Esophagus muscularis mucosa (tissue), 3 donors: Measurements from ENCODE around the gene ZNF341.

Experiments used
- CTCF ChIP-seq, 3 experiments: fragments of 200-600 bp in 2 of 3; fragments of 450-650 bp in 1 of 3; sonication (generic) in 2 of 3; IDR thresholded peaks; one replicate each; pipeline ENCODE4 v1.5.1; 2017 to 2019; ENCODE audit warnings: antibody characterized with exemption in 3 of 3, mild to moderate bottlenecking in 2 of 3, moderate library complexity in 1 of 3
- EP300 ChIP-seq: sonication (generic); formaldehyde crosslinking; IDR thresholded peaks from one replicate; pipeline ENCODE4 v1.6.1; 2017; ENCODE audit warnings: antibody characterized with exemption

- no peak for TF ChIP-seq CTCF (IDR thresholded peaks at IDR 0.05)
- TF ChIP-seq EP300: no peak
These were observed 2.1 kb downstream of the ZNF341 start for GRCh38 chr20:33733654-33734576.
